ENCODE results near the gene PRPF40B.

- TF ChIP-seq CTCF (conservative IDR thresholded peaks at IDR 0.05) (no peak), EZH2 (IDR thresholded peaks at IDR 0.05; ENCODE audit: low read depth) (no peak)
These were observed 740 bp upstream of the PRPF40B start for GRCh38 chr12:49622501-49623141.
